Measurements from ENCODE around the gene SNRK.
"Not testable (repeated sequence)": the region's sequence is repeated elsewhere in the genome, so short reads cannot be mapped to it uniquely, and the experiment has no call there.

The SNRK gene

DNA sequence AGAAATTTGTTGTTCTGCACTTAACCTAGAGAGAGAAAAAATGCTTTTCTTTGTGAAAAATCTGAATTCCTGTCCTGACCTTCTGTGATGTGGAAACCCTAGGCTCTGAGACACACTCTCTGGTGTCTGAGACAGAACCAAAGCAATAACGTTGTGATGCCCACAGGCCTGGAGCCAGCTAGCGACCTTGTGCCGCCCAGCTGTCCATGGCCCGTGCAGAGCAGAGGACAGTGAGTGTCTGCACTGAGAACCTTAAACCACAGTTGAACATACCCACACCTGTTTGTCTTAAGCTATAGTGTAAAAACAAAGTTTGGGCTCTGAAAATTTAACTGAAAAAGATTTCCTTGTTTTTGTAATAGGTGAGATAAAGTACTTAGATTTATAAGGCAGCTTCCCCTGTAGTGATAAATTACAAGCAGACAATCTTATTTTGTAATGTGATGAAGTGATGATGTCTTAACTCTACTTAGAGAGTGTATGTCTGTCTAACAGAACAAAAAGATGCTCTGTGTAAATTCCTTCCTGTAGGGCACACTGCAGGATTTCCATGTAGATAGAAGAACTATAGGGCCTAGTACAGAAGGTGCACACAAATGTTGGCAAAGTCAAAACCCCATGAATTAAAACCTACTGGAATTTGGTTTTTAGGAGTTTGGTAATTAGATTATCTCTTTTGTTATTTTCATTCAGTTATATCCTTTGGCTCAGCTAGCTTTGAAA, 62.7 kb downstream of the SNRK start:
- DNase-seq: no peak

DNA sequence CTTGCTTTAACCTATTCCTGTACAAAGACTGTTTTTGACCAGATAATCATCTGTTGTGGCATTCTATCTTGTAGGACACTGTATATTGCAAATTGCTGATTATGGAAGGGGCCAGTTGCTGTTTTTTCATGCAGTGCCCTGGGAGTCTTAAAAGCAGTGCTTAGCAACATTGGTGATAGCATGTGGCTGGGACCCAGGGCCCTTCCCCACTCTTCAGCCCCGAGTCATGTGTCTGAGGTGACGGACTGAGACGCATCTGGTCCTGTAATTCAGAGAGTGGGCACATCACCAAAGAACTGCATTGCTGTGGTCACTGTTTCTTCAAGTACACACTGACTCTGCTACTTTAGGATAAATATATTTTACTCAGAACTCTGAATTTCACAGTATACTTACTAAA, 63.4 kb downstream of the SNRK start:
- DNase-seq: no peak

DNA sequence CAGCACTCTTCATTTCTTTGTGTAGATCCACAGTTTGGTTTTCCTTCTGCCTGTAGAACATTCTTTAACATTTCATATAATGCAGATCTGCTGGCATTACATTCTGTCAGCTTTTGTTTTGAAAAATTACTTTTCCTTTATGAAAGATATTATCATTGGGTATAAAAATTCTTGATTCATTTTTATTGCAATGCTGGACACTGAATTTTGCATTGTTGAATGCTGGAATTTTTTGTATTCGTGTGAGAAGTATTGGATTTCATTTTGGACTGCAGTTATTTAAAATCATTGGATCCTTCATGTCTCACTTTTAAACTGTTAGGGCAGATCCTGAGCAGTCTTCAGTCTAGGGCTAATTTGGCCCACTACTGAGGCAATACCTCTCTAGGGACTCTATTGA, 67.1 kb downstream of the SNRK start:
- DNase-seq: no peak

DNA sequence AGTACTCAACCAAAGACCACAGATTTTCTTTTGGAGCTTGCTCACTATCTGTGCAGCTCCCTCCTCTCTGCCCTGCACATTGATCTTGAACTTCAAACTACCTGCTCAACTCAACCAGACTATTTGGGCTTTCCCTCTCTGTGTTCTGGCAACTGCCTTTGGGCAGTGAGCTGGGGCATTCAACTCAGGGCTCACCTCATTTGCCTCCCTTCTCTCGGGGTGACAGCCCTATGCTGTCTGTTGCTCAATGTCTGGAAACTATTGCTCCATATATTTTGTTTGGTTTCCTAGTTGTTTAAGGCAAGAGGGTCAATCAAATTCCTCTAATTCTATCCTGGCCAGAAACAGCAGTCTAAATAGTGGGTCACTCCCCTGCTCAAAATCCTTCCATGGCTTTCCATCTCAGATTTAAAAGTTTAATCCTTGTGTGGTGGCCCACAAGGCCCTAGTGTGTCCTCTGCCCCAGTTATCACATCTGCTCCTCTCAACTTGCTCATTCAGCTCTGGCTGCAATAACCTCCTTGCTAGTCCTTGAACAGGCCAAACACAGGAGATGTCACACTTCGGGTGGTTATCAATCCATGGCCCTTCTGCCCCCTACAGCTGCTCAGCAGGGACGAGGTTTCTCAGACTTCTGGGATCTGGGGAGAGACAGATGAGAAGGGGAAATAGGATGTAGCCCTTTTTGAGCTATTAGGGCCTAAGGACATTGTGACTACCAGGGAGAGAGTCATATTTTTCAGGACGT, 67.8 kb downstream of the SNRK start:
- no peak for DNase-seq

DNA sequence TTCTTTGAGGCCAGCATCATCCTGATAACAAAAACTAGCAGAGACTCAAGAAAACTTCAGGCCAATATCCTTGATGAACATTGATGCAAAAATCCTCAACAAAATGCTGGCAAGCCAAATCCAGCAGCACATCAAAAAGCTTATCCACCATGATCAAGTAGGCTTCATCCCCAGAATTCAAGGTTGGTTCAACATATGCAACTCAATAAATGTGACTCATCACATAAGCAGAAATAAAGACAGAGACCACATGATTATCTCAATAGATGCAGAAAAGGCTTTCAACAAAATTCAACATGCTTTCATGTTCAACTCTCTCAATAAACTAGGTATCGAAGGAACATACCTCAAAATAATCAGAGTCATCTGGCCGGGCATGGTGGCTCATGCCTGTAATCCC, 69.7 kb downstream of the SNRK start:
- not testable (repeated sequence) for DNase-seq

DNA sequence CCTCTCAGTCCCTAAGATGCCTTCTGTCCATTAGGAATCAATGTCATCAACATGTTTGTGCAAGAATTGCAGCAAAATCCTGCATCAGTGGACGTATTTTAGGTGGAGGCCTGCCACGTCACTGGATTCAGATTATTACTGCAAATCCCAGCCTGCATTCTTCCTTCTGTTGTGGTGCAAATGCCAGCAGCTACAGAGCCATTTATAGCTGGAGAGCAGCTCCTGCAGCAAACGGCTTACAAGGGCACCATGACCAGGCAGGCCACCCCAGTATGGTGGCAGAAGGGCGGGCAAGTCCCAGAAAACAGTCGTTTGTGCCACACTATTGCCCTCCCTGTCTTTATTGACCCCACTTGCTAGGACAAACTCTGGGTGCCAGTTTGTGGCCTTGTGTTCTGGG, 74.7 kb downstream of the SNRK start:
- DNase-seq: no peak

DNA sequence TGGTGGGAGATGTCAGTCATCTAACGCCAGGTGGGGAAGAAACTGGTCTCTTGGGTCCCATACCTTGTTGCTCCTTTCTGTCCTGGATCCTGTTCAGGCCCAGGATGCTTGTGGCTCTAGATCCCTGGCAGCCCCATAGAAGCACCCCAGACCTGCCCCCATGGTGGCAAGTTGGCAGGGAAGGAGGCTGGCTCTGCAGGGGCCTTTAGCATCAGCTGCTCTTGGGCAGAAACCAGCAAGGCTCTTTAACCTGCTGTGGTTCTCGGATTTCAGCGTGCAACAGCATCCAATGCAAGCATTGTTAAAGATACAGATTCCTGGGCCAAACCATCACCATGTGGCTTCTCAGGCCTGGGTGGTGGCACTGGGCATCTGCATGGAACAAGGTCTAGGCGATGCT, 75.8 kb downstream of the SNRK start:
- DNase-seq: no peak

DNA sequence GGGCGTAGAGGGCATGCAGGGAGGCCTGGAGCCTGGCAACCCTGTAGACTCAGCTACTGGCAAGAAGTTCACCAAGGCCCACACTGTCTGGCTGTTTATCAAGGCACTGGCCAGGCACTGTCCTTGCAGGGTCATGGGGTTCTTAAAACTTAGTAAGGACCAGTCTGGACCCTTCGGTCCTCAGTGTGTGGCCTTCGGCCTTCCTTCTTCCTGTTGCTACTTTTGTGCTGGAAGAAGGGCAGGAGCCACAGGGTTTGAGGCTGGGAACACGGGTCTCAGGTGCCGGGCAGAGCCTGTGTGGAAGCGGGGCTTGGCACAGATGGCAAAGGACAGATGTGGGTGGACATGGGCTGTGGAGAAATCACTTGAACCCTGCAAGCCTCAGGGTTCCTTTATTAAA, 76.6 kb downstream of the SNRK start:
- no peak for DNase-seq

DNA sequence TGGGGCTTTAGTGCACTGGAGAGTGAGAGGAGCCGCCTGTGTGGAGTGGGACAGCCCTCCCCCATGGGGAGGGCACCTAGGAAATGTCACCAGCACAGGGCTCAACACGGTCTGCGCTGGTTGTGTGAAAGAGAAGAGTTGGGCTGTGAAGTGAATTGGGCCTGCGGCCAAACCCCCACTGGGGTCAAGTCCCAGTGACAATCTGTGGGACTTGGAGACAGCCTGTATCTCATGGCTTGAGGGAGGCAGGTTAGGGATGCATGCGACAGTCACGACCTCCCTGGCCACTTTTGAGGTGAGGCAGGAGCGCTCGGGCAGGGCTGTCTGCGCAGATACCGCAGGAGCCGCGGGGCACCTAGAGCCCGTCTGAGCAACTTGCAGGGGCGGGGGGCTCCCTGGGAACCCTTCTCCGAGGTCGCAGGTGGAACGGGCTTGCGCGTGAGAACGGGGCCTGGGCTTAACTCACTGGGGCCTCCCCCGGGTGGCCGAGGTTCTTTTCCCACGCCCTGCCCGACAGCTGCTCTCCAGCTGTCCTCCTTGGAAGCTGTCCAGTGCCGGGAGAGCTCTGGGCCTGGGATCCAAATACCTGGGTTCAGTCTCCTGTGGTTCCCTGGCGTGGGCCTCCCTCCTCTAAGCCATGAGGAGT, 77.4 kb downstream of the SNRK start:
- DNase-seq: no peak

DNA sequence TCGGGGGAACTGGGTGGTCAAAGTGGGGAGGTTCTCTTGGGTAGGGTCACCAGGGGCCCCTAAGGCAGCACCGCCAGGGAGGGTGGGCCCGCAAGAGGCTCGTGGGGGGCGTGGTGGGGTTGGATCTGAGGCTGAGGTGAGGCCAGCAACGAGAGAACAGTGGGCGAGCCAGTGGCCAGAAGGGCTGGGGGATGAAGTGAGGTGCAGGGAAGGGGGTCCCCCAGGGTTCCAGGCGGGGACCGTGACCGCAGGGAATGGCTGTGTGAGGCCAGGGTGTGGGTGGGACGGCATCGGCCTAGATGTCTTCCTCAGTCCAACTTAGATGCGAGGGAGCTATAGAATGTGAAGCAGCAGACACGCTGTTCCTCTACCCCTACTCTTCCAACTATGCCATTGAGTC, 78.2 kb downstream of the SNRK start:
- DNase-seq: no peak

DNA sequence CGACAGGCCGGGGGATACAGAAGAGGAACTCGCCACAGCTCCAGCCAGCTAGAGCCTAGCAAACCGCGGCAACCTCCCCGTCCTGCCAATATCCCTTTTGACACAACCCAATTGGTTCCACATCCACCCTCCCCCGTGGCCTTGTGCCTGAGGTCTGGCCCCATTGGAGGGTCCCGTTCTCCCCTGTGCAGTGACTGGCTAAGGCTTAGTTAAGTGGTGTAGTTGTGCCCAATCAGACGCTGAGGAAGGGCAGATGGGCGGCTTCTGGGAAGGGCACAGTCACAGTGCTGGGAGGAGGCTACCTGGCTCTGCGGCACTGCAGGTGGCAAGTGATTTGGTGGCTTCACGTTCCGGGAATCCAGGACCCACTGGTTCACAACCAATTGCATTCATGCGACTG, 78.6 kb downstream of the SNRK start:
- DNase-seq: no peak

DNA sequence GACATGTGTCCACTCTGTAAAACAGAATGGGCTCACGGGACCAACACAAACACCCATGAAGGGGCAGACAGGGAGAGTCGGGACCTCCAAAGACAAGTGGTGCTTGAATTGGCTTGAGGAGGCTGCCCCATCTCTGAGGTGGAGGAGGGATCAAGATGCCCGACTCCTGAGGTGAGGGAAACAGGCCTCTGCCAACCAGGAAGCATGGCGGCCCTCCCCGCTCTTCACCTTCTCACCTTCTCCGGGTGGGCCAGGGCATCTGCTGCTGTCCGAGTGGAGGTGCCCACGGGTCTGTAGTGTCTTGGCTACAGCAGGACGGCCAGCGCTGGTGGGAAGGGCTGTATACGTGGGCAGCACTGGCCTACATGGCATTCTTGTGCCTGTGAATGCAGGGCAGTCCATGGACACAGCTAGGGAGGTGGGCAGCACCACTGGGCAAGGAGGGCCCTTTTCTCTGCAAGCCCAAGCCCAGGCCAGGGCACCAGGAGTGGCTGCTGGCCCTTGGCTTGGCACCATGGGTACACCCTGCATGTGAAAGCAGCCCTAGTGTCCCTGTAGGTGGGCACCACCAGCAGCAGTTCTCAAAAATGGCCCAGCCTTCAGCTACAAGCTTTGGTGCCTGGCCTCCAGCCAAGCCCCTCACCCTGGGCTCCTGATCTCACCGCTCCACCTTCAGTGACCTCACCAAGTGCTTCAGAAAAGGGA, 79.4 kb downstream of the SNRK start:
- DNase-seq: no peak

DNA sequence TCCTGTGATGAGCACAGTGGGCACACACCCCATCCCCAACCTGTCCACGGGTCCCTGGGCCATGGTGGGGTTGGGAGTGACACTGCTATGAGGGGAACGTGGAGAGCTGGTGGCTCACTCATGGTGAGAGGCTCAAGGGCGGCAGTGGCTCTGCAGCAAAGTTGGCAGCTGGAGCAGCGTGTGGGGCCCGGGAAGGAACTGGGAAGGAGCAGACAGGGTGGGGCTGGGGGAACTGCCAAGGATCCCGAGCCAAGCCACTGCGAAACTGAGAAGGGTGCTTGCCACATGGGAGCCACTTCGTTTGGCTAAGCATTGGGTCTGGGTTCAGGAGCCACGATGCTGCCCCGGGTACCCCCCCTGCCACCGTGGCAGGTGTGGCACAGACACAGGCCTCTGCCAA, 80.1 kb downstream of the SNRK start:
- DNase-seq: no peak

DNA sequence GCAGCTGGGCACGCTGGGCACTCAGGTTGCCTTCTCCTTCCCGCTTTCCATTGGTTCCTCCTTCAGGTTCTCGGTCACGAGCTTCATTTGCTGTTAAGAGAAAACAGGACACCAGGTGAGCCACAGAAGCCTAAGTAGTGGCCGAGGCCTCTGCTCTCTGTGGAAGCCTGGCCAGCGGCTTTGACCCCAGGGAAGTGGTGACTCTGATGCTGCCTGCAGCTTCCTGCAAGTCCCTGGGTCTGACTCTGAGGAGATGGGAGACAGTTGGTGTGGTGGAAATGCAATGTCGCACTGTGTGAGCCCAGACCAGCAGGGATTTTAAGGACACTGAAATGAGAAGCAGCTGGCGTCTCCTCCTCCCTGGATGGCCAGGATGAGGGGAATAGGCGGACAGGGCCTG, 80.5 kb downstream of the SNRK start:
- DNase-seq: no peak

DNA sequence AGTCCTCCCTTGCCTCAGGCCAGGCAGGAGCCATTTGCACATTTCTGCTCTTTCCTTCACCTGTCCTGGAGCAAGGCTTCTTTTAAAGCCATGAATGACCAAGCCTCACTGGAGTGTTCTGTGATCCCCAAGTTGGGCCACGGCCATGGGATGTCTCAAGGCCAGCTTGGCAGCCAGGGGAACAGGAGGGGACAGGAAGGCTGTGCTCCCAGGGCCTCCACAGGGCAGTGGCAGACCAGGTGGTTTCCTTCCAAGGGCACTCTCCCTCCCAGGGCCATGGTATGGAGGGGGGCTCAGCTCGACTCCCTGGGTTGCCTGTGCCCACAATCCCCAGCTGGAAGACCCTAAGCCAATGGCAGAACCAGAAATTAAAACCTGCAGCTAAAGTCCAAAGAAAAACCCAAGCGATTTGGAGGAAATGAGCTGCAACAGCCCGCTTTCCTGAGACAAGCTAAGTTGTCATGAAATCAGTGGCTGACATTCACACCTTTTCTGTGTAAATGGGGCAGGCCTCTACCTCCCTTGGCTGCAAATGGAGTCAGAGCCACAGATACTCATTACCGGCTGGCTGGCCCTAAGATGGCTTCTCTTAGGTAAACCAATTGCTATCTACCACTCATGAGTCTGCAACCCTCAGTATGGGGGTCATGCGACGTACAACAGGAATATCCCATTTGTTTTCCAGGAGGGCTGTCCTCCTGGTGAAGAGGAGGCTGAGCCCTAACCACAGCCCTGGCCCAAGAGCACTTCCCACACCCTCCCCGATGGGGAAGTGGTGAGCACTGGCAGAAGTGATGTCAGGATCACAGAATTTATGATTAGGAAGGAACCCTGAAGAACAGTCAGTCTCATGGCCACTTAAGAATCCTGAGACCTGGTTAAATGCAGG, 83.3 kb downstream of the SNRK start:
- no peak for DNase-seq

DNA sequence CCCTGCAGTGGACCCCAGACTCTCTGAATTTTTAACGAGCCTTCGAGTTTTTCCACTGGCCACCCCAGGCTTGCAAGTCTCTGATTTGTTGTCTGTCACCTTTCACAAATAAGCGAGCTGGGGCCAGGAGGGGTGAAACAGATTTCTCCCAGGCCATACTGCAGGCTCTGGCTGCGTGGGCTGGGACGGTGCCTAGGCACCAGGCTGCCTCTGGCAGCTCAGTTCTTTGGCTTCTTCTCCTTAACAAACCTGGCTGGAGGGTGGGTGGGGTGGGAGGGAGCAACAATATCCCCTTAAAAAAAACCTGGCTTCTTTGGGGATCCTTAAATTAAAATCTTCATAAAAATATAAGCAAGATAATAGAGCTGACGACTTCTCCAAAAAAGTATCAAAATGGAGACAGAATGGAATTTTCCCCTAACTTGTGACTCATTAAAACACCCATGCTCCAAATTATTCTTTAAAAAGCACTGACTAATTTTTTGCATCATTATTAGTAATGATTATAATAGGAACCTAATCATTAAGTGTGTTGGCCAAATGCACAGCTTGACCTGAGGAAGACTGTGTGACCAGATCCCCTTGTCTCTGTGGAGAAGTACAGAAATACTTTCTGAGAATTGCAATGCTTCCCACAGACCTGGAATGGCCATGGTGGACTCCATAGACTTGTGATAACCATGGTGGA, 84.1 kb downstream of the SNRK start:
- DNase-seq: no peak

DNA sequence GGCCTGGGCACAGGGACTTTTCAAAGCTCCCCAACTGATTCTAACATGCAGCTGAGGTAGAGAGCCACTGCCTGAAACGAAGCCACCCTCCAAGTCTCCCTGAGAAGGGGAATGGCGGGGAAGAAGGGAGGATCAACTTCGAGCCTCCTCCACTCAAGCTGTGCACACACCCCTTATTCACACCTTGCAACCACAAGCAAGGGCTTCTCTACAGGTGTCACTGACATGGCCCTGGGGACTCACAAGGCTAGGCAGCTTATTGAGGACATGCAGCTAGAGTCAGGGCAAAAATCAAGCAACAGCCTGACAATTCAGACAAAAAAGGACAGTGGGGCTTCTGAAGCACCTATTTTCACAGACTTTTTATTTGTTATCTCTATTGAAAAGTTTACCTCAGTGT, 85.2 kb downstream of the SNRK start:
- DNase-seq: no peak

DNA sequence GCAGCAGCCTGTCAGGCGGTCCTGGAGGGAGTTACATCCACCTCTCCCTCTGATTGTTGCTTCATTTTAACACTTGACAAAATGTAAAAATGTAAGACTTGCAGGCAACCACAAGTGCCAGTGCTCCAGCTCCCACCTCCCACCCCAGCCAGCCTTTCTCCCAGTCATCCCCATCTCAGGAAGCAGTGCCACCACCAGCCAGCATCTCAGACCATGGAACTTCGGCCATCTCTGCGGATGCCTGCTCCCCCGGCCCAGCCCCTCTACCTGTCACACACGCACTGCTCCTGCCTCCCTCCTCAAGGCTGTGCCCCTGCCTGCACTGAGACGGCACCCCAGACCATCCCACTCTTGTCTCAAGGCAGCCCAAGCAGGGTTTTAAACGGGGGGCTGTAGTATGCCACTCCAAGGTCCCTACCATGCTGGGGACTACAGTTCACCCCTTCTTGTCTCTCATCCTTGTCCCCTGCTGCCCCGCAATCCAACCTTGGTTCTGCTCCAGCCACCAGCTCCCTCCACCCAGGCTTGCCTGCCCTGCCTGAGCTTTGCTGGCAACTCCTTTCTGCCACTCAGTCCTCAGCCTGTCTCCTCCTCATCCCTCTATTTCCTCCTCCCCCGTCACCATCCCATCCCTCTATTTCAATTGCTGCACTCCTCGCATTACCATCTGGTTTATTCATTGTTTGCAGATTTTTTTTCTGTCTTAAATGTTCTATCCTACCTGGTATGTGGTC, 85.8 kb downstream of the SNRK start:
- no peak for DNase-seq

DNA sequence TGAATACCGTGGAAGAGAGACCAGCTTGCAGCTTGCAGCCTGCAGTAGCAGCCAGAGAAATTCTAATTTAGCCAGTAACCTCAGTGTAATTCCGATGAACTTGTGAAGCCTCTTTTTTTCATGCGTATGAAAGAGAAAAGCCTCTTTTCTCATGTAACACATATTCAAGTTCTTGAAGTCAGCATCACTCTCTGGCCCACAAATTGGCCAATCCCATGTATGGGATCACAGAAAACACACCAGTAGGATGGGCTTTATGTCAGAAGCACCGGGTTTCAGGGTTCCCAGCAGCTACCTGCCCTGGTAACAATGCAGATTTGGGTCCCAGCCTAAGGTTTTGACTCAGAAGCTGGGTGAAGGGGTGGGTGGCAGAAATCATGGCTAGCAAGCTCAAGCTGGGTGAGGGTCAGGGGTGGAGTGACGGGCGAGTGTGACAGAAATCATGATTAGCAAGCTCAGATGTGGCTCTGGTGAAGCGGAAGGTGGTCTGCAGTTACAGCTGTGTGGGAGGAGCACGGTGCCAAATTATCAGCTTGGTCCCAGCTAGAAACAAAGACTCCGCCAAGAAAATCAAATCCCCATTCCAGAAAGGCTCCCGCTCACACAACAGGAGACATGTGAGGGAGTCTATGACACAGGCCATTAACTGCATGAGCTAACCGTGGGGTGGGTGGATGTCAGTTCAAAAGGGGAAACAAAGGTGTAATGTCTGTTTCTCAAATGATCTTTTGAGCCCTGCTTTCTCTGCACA, 86.6 kb downstream of the SNRK start:
- no peak for DNase-seq

DNA sequence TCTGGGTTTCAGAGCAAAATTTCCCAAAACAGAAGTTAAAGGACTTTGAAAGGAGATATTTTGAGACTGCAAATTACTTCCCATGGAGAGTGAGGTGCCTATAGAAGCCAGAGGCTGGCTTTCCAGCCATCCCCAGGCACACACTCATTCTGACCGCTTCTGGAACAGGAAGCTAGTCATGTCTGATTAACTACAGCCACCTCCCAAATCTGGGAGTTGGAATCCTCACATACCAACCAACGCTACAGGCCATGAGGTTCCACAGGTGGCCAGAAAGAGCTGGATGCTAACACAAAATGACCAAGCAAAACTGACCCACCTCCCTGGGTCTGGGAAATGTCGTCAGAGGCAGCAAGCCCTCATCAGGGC, 87.2 kb downstream of the SNRK start:
- DNase-seq: no peak

Measured in central memory CD4-positive, alpha-beta T cell (primary cell).